ENCODE measurements around the gene GRIK3. TPM values are rescaled to one million over a fixed set of nuclear protein-coding genes. Genes with fewer than 3 reads are reported as not detected.

Gene GRIK3
- total and polyA plus RNA-seq, 2 donors (not counting 1 experiment from before 2014, with no cell fraction given) = not detected

- H3K4me2 ChIP-seq (ENCODE audit: extremely low read depth, insufficient read depth, low read length) = no peak overlapping the region
- no peak for DNase-seq (ENCODE audit: low read depth in 2 of 2)
- H3K9me3 ChIP-seq (ENCODE audit: control insufficient read depth, insufficient read depth, low read depth, low read length) = no peaks in the 10 kb centered on the region
- H3K9ac ChIP-seq (ENCODE audit: insufficient read depth, low read length) = no peak overlapping the region
- no peak overlapping the region for H3K27ac ChIP-seq (ENCODE audit: insufficient read depth, low read length)
- no peak overlapping the region for H3K4me3 ChIP-seq (replicated peaks in 1 of 4; ENCODE audit: control extremely low read depth in 1 of 4, insufficient read depth in 1 of 4, low read depth in 3 of 4, low read length in 4 of 4)
- no peaks in the 10 kb centered on the region for H4K20me1 ChIP-seq (ENCODE audit: control insufficient read depth, extremely low read depth, insufficient read depth, low read length)
- H2AFZ ChIP-seq (ENCODE audit: low read length) = no peak overlapping the region
- no peak for TF ChIP-seq EZH2 (IDR thresholded peaks at IDR 0.05; ENCODE audit: low read length, missing control alignments)
- no peak for TF ChIP-seq CTCF (conservative IDR thresholded peaks at IDR 0.05 in 1 of 2, IDR thresholded peaks at IDR 0.05 in 1 of 2; ENCODE audit: low read depth in 1 of 2, low read length in 2 of 2)
- no peaks in the 10 kb centered on the region for H3K36me3 ChIP-seq (ENCODE audit: control insufficient read depth, insufficient read depth, low read length)
- H3K4me1 ChIP-seq (ENCODE audit: control insufficient read depth, extremely low read depth, insufficient read depth, low read length) = no peaks in the 10 kb centered on the region
- no peaks in the 10 kb centered on the region for H3K27me3 ChIP-seq (ENCODE audit: control insufficient read depth, insufficient read depth, low read length)
- no peaks in the 10 kb centered on the region for H3K79me2 ChIP-seq (ENCODE audit: control insufficient read depth, insufficient read depth, low read length)
These were observed 172.9 kb downstream of the GRIK3 start for GRCh38 chr1:36861375-36861774.

GRCh38 chr1:36859926-36860325, 174.4 kb downstream of the GRIK3 start:
- Histone ChIP-seq H3K9me3 (ENCODE audit: control insufficient read depth, insufficient read depth, low read depth, low read length) (no peaks in the 10 kb centered on the region), H3K9ac (ENCODE audit: insufficient read depth, low read length) (no peak overlapping the region), H3K79me2 (ENCODE audit: control insufficient read depth, insufficient read depth, low read length) (no peaks in the 10 kb centered on the region), H3K27ac (ENCODE audit: insufficient read depth, low read length) (no peak overlapping the region), H3K36me3 (ENCODE audit: control insufficient read depth, insufficient read depth, low read length) (no peaks in the 10 kb centered on the region), H3K27me3 (ENCODE audit: control insufficient read depth, insufficient read depth, low read length) (no peaks in the 10 kb centered on the region), H3K4me2 (ENCODE audit: extremely low read depth, insufficient read depth, low read length) (no peak overlapping the region), H4K20me1 (ENCODE audit: control insufficient read depth, extremely low read depth, insufficient read depth, low read length) (no peaks in the 10 kb centered on the region), H3K4me1 (ENCODE audit: control insufficient read depth, extremely low read depth, insufficient read depth, low read length) (no peaks in the 10 kb centered on the region), H3K4me3 (replicated peaks in 1 of 4; ENCODE audit: control extremely low read depth in 1 of 4, insufficient read depth in 1 of 4, low read depth in 3 of 4, low read length in 4 of 4) (no peak overlapping the region), H2AFZ (ENCODE audit: low read length) (no peak overlapping the region)
- DNase-seq (ENCODE audit: low read depth in 2 of 2) = no peak
- no peak for TF ChIP-seq EZH2 (IDR thresholded peaks at IDR 0.05; ENCODE audit: low read length, missing control alignments)
- TF ChIP-seq CTCF (conservative IDR thresholded peaks at IDR 0.05 in 1 of 2, IDR thresholded peaks at IDR 0.05 in 1 of 2; ENCODE audit: low read depth in 1 of 2, low read length in 2 of 2) = no peak

GRCh38 chr1:36858981-36859380, 175.3 kb downstream of the GRIK3 start:
- H3K4me1 ChIP-seq (ENCODE audit: control insufficient read depth, extremely low read depth, insufficient read depth, low read length) = no peaks in the 10 kb centered on the region
- H3K79me2 ChIP-seq (ENCODE audit: control insufficient read depth, insufficient read depth, low read length) = no peaks in the 10 kb centered on the region
- no peaks in the 10 kb centered on the region for H3K36me3 ChIP-seq (ENCODE audit: control insufficient read depth, insufficient read depth, low read length)
- no peak overlapping the region for H3K4me2 ChIP-seq (ENCODE audit: extremely low read depth, insufficient read depth, low read length)
- H3K9ac ChIP-seq (ENCODE audit: insufficient read depth, low read length) = no peak overlapping the region
- H2AFZ ChIP-seq (ENCODE audit: low read length) = no peak overlapping the region
- H4K20me1 ChIP-seq (ENCODE audit: control insufficient read depth, extremely low read depth, insufficient read depth, low read length) = no peaks in the 10 kb centered on the region
- H3K27me3 ChIP-seq (ENCODE audit: control insufficient read depth, insufficient read depth, low read length) = no peaks in the 10 kb centered on the region
- H3K4me3 ChIP-seq (replicated peaks in 1 of 4; ENCODE audit: control extremely low read depth in 1 of 4, insufficient read depth in 1 of 4, low read depth in 3 of 4, low read length in 4 of 4) = no peak overlapping the region
- DNase-seq (ENCODE audit: low read depth in 2 of 2) = no peak
- TF ChIP-seq EZH2 (IDR thresholded peaks at IDR 0.05; ENCODE audit: low read length, missing control alignments) (no peak), CTCF (conservative IDR thresholded peaks at IDR 0.05 in 1 of 2, IDR thresholded peaks at IDR 0.05 in 1 of 2; ENCODE audit: low read depth in 1 of 2, low read length in 2 of 2) (no peak)
- H3K27ac ChIP-seq (ENCODE audit: insufficient read depth, low read length) = no peak overlapping the region
- no peaks in the 10 kb centered on the region for H3K9me3 ChIP-seq (ENCODE audit: control insufficient read depth, insufficient read depth, low read depth, low read length)

Data from fibroblast of lung (primary cell).